Heart left ventricle (tissue), 13 donors: ENCODE data around the gene MAPK8.

Experiments used
- POLR2A ChIP-seq, 2 donors: fragments of 450-650 bp; IDR thresholded peaks; one replicate each; pipeline ENCODE4 v1.6.1; 2017; ENCODE audit warnings: antibody characterized with exemption in 2 of 2, mild to moderate bottlenecking in 2 of 2, moderate library complexity in 2 of 2
- TF ChIP-seq, protein P1 (sequence below), 12 donors: fragments of 200-600 bp; sonication (generic) in 4 of 12; IDR thresholded peaks; one replicate each; pipeline versions ENCODE4 v1.5.0 to v1.8.0; 2018 to 2022; ENCODE audit warnings: antibody characterized with exemption in 12 of 12, mild to moderate bottlenecking in 5 of 12
- donor health status: ischemic (EF 13 %, LVEDD 7.1; RV severe dilation, severe dysfunction).
- donor health status: DM: no; HTN: yes; CAD: no.
- donor health status: DM: no; HTN: no; CAD: no.
- donor health status: ischemic (EF 25% LVEDD 6.9; RV normal size, moderate dysfunction).
- donor health status: ischemic (EF 25% LVEDD 5.7; RV mildly dilated, moderate dysfunction).
- donor health status: ischemic (EF 35%, LVEDD 5.7; RV mildly dilated, moderate dysfunction).
- donor health status: nonischemic (EF 11% LVEDD 7.7; RV severe dilation, severe dysfunction).
- donor health status: DM: yes; HTN: yes; CAD: no.
- donor health status: PGD.
- donor health status: ischemic (EF 29% LVEDD 5.4; RV normal size, mild dysfunction).
- donor health status: nonischemic (EF 23%, LVEDD 6.1; RV moderate dilation, normal function).

- TF ChIP-seq, protein P1, sequence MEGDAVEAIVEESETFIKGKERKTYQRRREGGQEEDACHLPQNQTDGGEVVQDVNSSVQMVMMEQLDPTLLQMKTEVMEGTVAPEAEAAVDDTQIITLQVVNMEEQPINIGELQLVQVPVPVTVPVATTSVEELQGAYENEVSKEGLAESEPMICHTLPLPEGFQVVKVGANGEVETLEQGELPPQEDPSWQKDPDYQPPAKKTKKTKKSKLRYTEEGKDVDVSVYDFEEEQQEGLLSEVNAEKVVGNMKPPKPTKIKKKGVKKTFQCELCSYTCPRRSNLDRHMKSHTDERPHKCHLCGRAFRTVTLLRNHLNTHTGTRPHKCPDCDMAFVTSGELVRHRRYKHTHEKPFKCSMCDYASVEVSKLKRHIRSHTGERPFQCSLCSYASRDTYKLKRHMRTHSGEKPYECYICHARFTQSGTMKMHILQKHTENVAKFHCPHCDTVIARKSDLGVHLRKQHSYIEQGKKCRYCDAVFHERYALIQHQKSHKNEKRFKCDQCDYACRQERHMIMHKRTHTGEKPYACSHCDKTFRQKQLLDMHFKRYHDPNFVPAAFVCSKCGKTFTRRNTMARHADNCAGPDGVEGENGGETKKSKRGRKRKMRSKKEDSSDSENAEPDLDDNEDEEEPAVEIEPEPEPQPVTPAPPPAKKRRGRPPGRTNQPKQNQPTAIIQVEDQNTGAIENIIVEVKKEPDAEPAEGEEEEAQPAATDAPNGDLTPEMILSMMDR (IDR thresholded peaks at IDR 0.05) = peak in 8 of 12 donors; percentile 5 to 45 (median 25)
- TF ChIP-seq POLR2A (IDR thresholded peaks at IDR 0.05) = no peak
Observed at GRCh38 chr10:48309711-48310226, 3.3 kb downstream of the MAPK8 start.
